Tibial nerve (tissue), 4 donors: ENCODE data around the gene PNPLA1. TPM values are rescaled to one million over a fixed set of nuclear protein-coding genes. Genes with fewer than 3 reads are reported as not detected.
A peak's percentile ranks its signal among the peaks of the same experiment; 100 is the strongest.

Source experiments
- DNase-seq, 2 donors: peaks; one replicate each; pipeline ENCODE4 v3.0.0-alpha.2; 2019; ENCODE audit warnings: low spot score in 2 of 2
- H3K27ac ChIP-seq, 4 donors: fragments of 200-600 bp; sonication (generic) in 3 of 4; one replicate each; pipeline ENCODE4 v1.5.1; 2017 to 2019; ENCODE audit warnings: mild to moderate bottlenecking in 1 of 4
- H3K27me3 ChIP-seq, 2 donors: fragments of 200-600 bp; sonication (generic) in 1 of 2; one replicate each; pipeline versions ENCODE4 v1.5.1 to v1.6.0; 2017 to 2019
- H3K36me3 ChIP-seq, 3 donors: fragments of 200-600 bp; sonication (generic); one replicate each; pipeline ENCODE4 v1.5.1; 2018 to 2019
- H3K4me1 ChIP-seq, 4 donors: fragments of 200-600 bp; sonication (generic) in 3 of 4; one replicate each; pipeline ENCODE4 v1.5.1; 2017 to 2019
- H3K4me3 ChIP-seq, 4 donors: fragments of 200-600 bp; sonication (generic) in 3 of 4; one replicate each; pipeline ENCODE4 v1.5.1; 2017 to 2019; ENCODE audit warnings: mild to moderate bottlenecking in 1 of 4, moderate library complexity in 1 of 4
- H3K9me3 ChIP-seq, 4 donors: fragments of 200-600 bp; sonication (generic) in 3 of 4; one replicate each; pipeline ENCODE4 v1.5.1; 2017 to 2019
- CTCF ChIP-seq, 5 experiments: fragments of 200-600 bp in 3 of 5; fragments of 450-650 bp in 2 of 5; sonication (generic) in 3 of 5; IDR thresholded peaks; one replicate each; pipeline ENCODE4 v1.5.1; 2016 to 2019; ENCODE audit warnings: antibody characterized with exemption in 5 of 5, mild to moderate bottlenecking in 3 of 5, moderate library complexity in 2 of 5
- EP300 ChIP-seq, 2 donors: sonication (generic); formaldehyde crosslinking; IDR thresholded peaks; one replicate each; pipeline ENCODE4 v1.6.1; 2017; ENCODE audit warnings: antibody characterized with exemption in 2 of 2, mild to moderate bottlenecking in 1 of 2
- POLR2A ChIP-seq, 2 donors: fragments of 450-650 bp; IDR thresholded peaks; one replicate each; pipeline ENCODE4 v1.6.1; 2017; ENCODE audit warnings: antibody characterized with exemption in 2 of 2, mild to moderate bottlenecking in 2 of 2, moderate library complexity in 2 of 2
- WGBS, 2 donors: methylation state at CpG; one replicate each; pipeline ENCODE4 v1.1.5; 2018; 5-methylcytosine and 5-hydroxymethylcytosine counted together
- total RNA-seq, 4 donors: library from RNA; depleted of rRNA; stranded (reverse); fragments of >200 nt; gene quantifications; one replicate each; pipeline ENCODE4 v1.1.0, GENCODE V29; 2016

PNPLA1 gene
- total RNA-seq, 4 donors from 2014 or later: 0.21 to 0.30 TPM; not detected in 2

DNA sequence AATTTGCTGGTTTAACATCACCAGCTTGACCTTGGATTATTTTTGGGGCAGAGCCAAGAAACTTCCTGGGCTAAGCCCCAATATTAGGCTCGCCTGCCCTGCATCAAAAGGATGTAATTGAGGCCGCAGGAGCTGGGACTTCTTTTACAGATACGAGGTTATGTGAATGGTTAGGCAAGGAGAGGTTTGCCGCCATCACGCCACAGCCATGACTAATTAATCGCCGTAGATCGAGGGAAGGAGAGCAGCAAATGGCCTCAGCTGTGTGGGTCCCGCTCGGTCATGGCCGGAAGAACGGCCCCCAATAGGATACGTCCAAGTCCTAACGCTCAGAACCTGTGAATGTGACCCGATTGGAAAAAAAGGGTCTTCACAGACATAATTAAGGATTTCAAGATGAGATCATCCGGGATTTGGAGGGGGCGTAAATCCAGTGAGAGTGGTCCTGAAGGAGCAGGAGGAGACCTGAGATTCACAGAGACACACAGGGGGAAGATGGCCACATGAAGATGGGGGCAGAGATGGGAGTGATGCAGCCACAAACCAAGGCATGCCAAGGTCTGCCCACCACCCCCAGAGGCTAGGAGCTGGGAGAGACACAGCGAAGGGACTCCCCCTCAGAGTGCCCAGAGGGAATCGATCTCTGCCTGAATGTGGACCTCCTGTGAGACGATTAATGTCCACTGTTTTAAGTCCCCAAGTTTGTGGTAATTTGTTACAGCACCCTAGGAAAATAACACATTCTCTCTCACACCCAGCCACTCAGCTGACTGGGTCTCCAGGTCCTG is 76.8 kb downstream of the PNPLA1 start:
- WGBS, 2 donors: 89% methylated on average over 20 of the region's 20 CpGs

GRCh38 chr6:36347621-36348020 is 77.8 kb downstream of the PNPLA1 start:
- Histone ChIP-seq H3K9me3 (no peaks in the 10 kb centered on the region), H3K36me3 (no peaks in the 10 kb centered on the region), H3K27ac (no peak overlapping the region), H3K4me1 (peaks cover 0 to 22% (median 10%) of the 10 kb centered on the region in 4 donors), H3K4me3 (no peak overlapping the region), H3K27me3 (no peaks in the 10 kb centered on the region)
- no peak for DNase-seq
- 87 to 91% methylated on average over 4 of the region's 4 CpGs for WGBS, 2 donors
- TF ChIP-seq EP300 (IDR thresholded peaks at IDR 0.05): no peak
- no peak for TF ChIP-seq POLR2A (IDR thresholded peaks at IDR 0.05)
- TF ChIP-seq CTCF (IDR thresholded peaks at IDR 0.05): no peak

More for the DNA sequence above, 76.8 kb downstream of the PNPLA1 start:
- Histone ChIP-seq H3K4me1 (peaks cover 0 to 23% (median 10%) of the 10 kb centered on the region in 4 donors), H3K27ac (no peak overlapping the region), H3K4me3 (no peak overlapping the region), H3K36me3 (no peaks in the 10 kb centered on the region), H3K9me3 (no peaks in the 10 kb centered on the region), H3K27me3 (no peaks in the 10 kb centered on the region)
- TF ChIP-seq POLR2A (IDR thresholded peaks at IDR 0.05) (no peak), EP300 (IDR thresholded peaks at IDR 0.05) (no peak), CTCF (IDR thresholded peaks at IDR 0.05) (no peak)
- no peak for DNase-seq

DNA sequence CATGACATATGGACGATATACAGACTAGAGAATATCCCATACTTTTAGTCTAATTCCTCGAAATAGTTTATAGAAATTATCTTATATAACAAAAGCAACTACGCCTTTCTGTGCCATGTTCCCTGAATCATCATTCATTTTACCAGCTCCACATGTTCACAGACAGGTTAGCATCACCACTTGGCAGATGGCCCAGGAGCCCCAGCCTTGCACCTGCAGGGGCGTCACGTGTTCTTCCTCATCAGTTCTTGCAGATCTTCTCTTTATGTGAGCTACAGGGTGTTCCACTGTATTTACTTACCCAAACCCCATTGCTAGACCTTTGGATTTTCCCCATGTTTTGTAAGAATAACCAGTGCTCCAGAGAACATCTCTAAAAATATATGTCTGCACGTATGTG is 79.4 kb downstream of the PNPLA1 start:
- H3K27ac ChIP-seq: no peak overlapping the region
- H3K4me1 ChIP-seq: peaks cover 0 to 22% (median 10%) of the 10 kb centered on the region in 4 donors
- no peak for DNase-seq

GRCh38 chr6:36350082-36350481 is 80.2 kb downstream of the PNPLA1 start:
- TF ChIP-seq CTCF (IDR thresholded peaks at IDR 0.05): no peak
- no peak for TF ChIP-seq POLR2A (IDR thresholded peaks at IDR 0.05)
- TF ChIP-seq EP300 (IDR thresholded peaks at IDR 0.05): no peak
- Histone ChIP-seq H3K27ac (peak overlapping the region in 3 of 4 donors; percentile 29 to 66 (median 63)), H3K27me3 (no peaks in the 10 kb centered on the region), H3K4me1 (peaks cover 0 to 22% (median 10%) of the 10 kb centered on the region in 4 donors), H3K9me3 (no peaks in the 10 kb centered on the region), H3K36me3 (no peaks in the 10 kb centered on the region), H3K4me3 (no peak overlapping the region)
- no peak for DNase-seq
- 73 to 80% methylated on average over 4 of the region's 4 CpGs for WGBS, 2 donors

More for the DNA sequence above, 79.4 kb downstream of the PNPLA1 start:
- WGBS, 2 donors: 83 to 95% methylated on average over 6 of the region's 6 CpGs
- H3K4me3 ChIP-seq: no peak overlapping the region
- no peaks in the 10 kb centered on the region for H3K36me3 ChIP-seq
- no peaks in the 10 kb centered on the region for H3K9me3 ChIP-seq
- TF ChIP-seq POLR2A (IDR thresholded peaks at IDR 0.05) (no peak), CTCF (IDR thresholded peaks at IDR 0.05) (no peak), EP300 (IDR thresholded peaks at IDR 0.05) (no peak)
- H3K27me3 ChIP-seq: no peaks in the 10 kb centered on the region
